Hepatocyte (in vitro differentiated cells): ENCODE results near the gene PIK3CG. TPM values are rescaled to one million over a fixed set of nuclear protein-coding genes. Genes with fewer than 3 reads are reported as not detected.

Source experiments
- DNase-seq: peaks from one replicate; pipeline ENCODE4 v3.0.0-alpha.2; 2016; ENCODE audit warnings: low spot score
- H2AFZ ChIP-seq: fragments of 200-600 bp; sonication (generic); 2 replicates; pipeline ENCODE4 v1.6.0; 2016; ENCODE audit warnings: antibody characterized with exemption, mild to moderate bottlenecking
- H3K27ac ChIP-seq: fragments of 200-600 bp; sonication (generic); 2 replicates; pipeline ENCODE4 v1.5.1; 2016; ENCODE audit warnings: mild to moderate bottlenecking
- H3K27me3 ChIP-seq: fragments of 200-600 bp; sonication (generic); 2 replicates; pipeline ENCODE4 v1.6.1; 2016
- H3K36me3 ChIP-seq: fragments of 200-600 bp; sonication (generic); replicated peaks from 2 replicates; pipeline ENCODE4 v1.5.1; 2016; ENCODE audit warnings: low read depth; ENCODE audit not compliant: insufficient read depth
- H3K4me1 ChIP-seq: fragments of 200-600 bp; sonication (generic); 2 replicates; pipeline ENCODE4 v1.5.1; 2016; ENCODE audit warnings: mild to moderate bottlenecking, moderate library complexity; ENCODE audit not compliant: insufficient read depth
- H3K4me2 ChIP-seq: fragments of 200-600 bp; sonication (generic); 2 replicates; pipeline ENCODE4 v1.6.0; 2016
- H3K4me3 ChIP-seq: fragments of 200-600 bp; sonication (generic); 2 replicates; pipeline ENCODE4 v1.5.1; 2016; ENCODE audit warnings: mild to moderate bottlenecking
- H3K79me2 ChIP-seq: fragments of 200-600 bp; sonication (generic); 2 replicates; pipeline ENCODE4 v1.6.0; 2017; ENCODE audit warnings: mild to moderate bottlenecking
- H3K9me2 ChIP-seq: fragments of 200-600 bp; sonication (generic); replicated peaks from 2 replicates; pipeline ENCODE4 v1.6.0; 2017; ENCODE audit warnings: mild to moderate bottlenecking; ENCODE audit not compliant: insufficient read depth
- H3K9me3 ChIP-seq: fragments of 200-600 bp; sonication (generic); 2 replicates; pipeline ENCODE4 v1.5.1; 2016; ENCODE audit warnings: low read depth, mild to moderate bottlenecking
- H4K20me1 ChIP-seq: fragments of 200-600 bp; sonication (generic); 2 replicates; pipeline ENCODE4 v1.6.0; 2016; ENCODE audit warnings: mild to moderate bottlenecking; ENCODE audit not compliant: insufficient read depth, poor library complexity, severe bottlenecking
- EZH2 ChIP-seq: fragments of 200-600 bp; sonication (generic); IDR thresholded peaks from 2 replicates; pipeline ENCODE4 v1.6.1; 2016; ENCODE audit warnings: antibody characterized with exemption, mild to moderate bottlenecking, borderline replicate concordance
- EZH2phosphoT487 ChIP-seq: fragments of 200-600 bp; sonication (generic); IDR thresholded peaks from one replicate; pipeline ENCODE4 v1.6.1; 2018; ENCODE audit warnings: antibody characterized with exemption, mild to moderate bottlenecking, low read depth, moderate library complexity; ENCODE audit not compliant: unreplicated experiment, severe bottlenecking
- WGBS: methylation state at CpG from one replicate; pipeline ENCODE4 v1.1.6; 2016; ENCODE audit warnings: low lambda C conversion rate; ENCODE audit errors: missing lambda C conversion rate; 5-methylcytosine and 5-hydroxymethylcytosine counted together
- polyA plus RNA-seq: library from polyadenylated mRNA; unstranded; fragments of >200 nt; fragmentation: Nextera tagmentation; extraction: Ambion mirVana; gene quantifications from 2 replicates; pipeline ENCODE4 v1.2.1, GENCODE V29; 2016
- total RNA-seq: library from RNA; depleted of rRNA; stranded (reverse); fragments of >200 nt; gene quantifications from 2 replicates; pipeline ENCODE4 v1.2.3, GENCODE V29; 2014
- TF ChIP-seq, protein P1 (sequence below): fragments of 200-600 bp; sonication (generic); IDR thresholded peaks from 2 replicates; pipeline ENCODE4 v1.5.1; 2016; ENCODE audit warnings: antibody characterized with exemption, mild to moderate bottlenecking; ENCODE audit not compliant: poor library complexity

Gene PIK3CG
- total and polyA plus RNA-seq, 2 experiments from 2014 or later: 0.03 to 0.25 TPM

- H3K4me1 ChIP-seq: peaks cover 12% of the 10 kb centered on the region
- H2AFZ ChIP-seq: no peak overlapping the region
- no peak overlapping the region for H3K4me2 ChIP-seq
- no peaks in the 10 kb centered on the region for H4K20me1 ChIP-seq
- H3K36me3 ChIP-seq: no peaks in the 10 kb centered on the region
- WGBS: 65% methylated on average over 3 of the region's 3 CpGs
- H3K9me2 ChIP-seq: no peaks in the 10 kb centered on the region
- H3K9me3 ChIP-seq: no peaks in the 10 kb centered on the region
- no peaks in the 10 kb centered on the region for H3K27me3 ChIP-seq
- no peak for DNase-seq
- no peaks in the 10 kb centered on the region for H3K79me2 ChIP-seq
- no peak overlapping the region for H3K27ac ChIP-seq
- TF ChIP-seq EZH2 (no peak), EZH2phosphoT487 (no peak)
- TF ChIP-seq, protein P1, sequence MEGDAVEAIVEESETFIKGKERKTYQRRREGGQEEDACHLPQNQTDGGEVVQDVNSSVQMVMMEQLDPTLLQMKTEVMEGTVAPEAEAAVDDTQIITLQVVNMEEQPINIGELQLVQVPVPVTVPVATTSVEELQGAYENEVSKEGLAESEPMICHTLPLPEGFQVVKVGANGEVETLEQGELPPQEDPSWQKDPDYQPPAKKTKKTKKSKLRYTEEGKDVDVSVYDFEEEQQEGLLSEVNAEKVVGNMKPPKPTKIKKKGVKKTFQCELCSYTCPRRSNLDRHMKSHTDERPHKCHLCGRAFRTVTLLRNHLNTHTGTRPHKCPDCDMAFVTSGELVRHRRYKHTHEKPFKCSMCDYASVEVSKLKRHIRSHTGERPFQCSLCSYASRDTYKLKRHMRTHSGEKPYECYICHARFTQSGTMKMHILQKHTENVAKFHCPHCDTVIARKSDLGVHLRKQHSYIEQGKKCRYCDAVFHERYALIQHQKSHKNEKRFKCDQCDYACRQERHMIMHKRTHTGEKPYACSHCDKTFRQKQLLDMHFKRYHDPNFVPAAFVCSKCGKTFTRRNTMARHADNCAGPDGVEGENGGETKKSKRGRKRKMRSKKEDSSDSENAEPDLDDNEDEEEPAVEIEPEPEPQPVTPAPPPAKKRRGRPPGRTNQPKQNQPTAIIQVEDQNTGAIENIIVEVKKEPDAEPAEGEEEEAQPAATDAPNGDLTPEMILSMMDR: no peak
- H3K4me3 ChIP-seq: no peak overlapping the region
Observed at GRCh38 chr7:106863274-106863997, 1.6 kb upstream of the PIK3CG start.

- H3K27ac ChIP-seq: no peak overlapping the region
- H3K9me2 ChIP-seq: no peaks in the 10 kb centered on the region
- H3K36me3 ChIP-seq: no peaks in the 10 kb centered on the region
- DNase-seq: no peak
- H2AFZ ChIP-seq: no peak overlapping the region
- WGBS: 81% methylated on average over 2 of the region's 2 CpGs
- no peak overlapping the region for H3K4me2 ChIP-seq
- H3K79me2 ChIP-seq: no peaks in the 10 kb centered on the region
- TF ChIP-seq EZH2 (no peak), EZH2phosphoT487 (no peak)
- TF ChIP-seq, protein P1: no peak
- H3K9me3 ChIP-seq: no peaks in the 10 kb centered on the region
- H4K20me1 ChIP-seq: no peaks in the 10 kb centered on the region
- H3K4me3 ChIP-seq: no peak overlapping the region
- peaks cover 4% of the 10 kb centered on the region for H3K4me1 ChIP-seq
- H3K27me3 ChIP-seq: no peaks in the 10 kb centered on the region
Observed at GRCh38 chr7:106864298-106865081, 592 bp upstream of the PIK3CG start.

- whole genome bisulfite sequencing: 76% methylated on average over 5 of the region's 5 CpGs
- H3K4me3 ChIP-seq: no peak overlapping the region
Observed at GRCh38 chr7:106866298-106867281, 1.5 kb downstream of the PIK3CG start.

More at GRCh38 chr7:106866298-106867281, 1.5 kb downstream of the PIK3CG start:
- TF ChIP-seq EZH2 (no peak), EZH2phosphoT487 (no peak)
- TF ChIP-seq, protein P1: no peak
- Histone ChIP-seq H3K4me2 (no peak overlapping the region), H3K36me3 (no peaks in the 10 kb centered on the region), H2AFZ (no peak overlapping the region), H3K27ac (no peak overlapping the region), H3K9me3 (no peaks in the 10 kb centered on the region), H4K20me1 (no peaks in the 10 kb centered on the region), H3K79me2 (no peaks in the 10 kb centered on the region), H3K9me2 (no peaks in the 10 kb centered on the region), H3K27me3 (peaks cover 2% of the 10 kb centered on the region), H3K4me1 (no peaks in the 10 kb centered on the region)
- no peak for DNase-seq
